ENCODE results near the gene RBM26.

DNA sequence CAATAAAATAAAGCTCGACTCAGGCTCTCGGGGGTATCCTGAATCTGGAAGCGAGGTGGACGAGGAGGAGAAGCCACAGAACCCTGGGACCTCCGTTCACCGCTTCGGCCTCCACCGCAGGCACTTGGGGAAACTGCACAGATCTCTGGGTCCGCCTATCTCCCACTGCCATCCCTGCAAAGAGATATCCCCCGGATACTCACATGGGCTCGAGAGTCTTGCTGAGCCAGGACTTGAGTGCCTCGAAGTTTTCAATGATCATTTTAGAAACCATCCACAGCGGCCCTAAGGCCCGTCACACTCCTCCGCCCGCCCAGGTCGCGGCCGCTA is 589 bp downstream of the RBM26 start:
- TF ChIP-seq, protein P1, sequence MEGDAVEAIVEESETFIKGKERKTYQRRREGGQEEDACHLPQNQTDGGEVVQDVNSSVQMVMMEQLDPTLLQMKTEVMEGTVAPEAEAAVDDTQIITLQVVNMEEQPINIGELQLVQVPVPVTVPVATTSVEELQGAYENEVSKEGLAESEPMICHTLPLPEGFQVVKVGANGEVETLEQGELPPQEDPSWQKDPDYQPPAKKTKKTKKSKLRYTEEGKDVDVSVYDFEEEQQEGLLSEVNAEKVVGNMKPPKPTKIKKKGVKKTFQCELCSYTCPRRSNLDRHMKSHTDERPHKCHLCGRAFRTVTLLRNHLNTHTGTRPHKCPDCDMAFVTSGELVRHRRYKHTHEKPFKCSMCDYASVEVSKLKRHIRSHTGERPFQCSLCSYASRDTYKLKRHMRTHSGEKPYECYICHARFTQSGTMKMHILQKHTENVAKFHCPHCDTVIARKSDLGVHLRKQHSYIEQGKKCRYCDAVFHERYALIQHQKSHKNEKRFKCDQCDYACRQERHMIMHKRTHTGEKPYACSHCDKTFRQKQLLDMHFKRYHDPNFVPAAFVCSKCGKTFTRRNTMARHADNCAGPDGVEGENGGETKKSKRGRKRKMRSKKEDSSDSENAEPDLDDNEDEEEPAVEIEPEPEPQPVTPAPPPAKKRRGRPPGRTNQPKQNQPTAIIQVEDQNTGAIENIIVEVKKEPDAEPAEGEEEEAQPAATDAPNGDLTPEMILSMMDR (IDR thresholded peaks at IDR 0.05): no peak
- TF ChIP-seq POLR2A (IDR thresholded peaks at IDR 0.05): no peak
